ENCODE data around the gene WFIKKN2.
"Not testable (repeated sequence)": the region's sequence is repeated elsewhere in the genome, so short reads cannot be mapped to it uniquely, and the experiment has no call there.

GRCh38 chr17:50877042-50877441 lies 41.7 kb downstream of the WFIKKN2 start:
- not testable (repeated sequence) for TF ChIP-seq CTCF (conservative IDR thresholded peaks at IDR 0.05; ENCODE audit: low read depth, low read length); EZH2 (IDR thresholded peaks at IDR 0.05; ENCODE audit: low read length, unreplicated experiment); EZH2phosphoT487 (IDR thresholded peaks at IDR 0.05; ENCODE audit: borderline replicate concordance, low read length)

Measured in PC-3 (cell line).